SH-SY5Y (cell line): ENCODE data around the gene PRPF39.

Experiments
- GATA2 ChIP-seq: IDR thresholded peaks from 2 replicates; pipeline ENCODE4 v1.6.1; 2011; ENCODE audit warnings: mild to moderate bottlenecking, low read depth, low read length
- GATA3 ChIP-seq: IDR thresholded peaks from 2 replicates; pipeline ENCODE4 v1.6.1; 2011; ENCODE audit warnings: low read depth, mild to moderate bottlenecking, low read length, moderate library complexity

- TF ChIP-seq GATA3 = no peak
- no peak for TF ChIP-seq GATA2
These were observed 60.7 kb downstream of the PRPF39 start for GRCh38 chr14:45144658-45145057.
